Activated CD4-positive, alpha-beta memory T cell treated with anti-CD3 and anti-CD28 coated beads for 36 hours (primary cell): ENCODE data around the gene SHKBP1. TPM values are rescaled to one million over a fixed set of nuclear protein-coding genes. Genes with fewer than 3 reads are reported as not detected.
"Not testable (repeated sequence)": the region's sequence is repeated elsewhere in the genome, so short reads cannot be mapped to it uniquely, and the experiment has no call there.

ENCODE experiments used
- CTCF ChIA-PET: fragments of 350-600 bp; sonication (Branson Sonifier 250); formaldehyde crosslinking; loops from one replicate; lab custom pipeline; 2021; ENCODE audit warnings: antibody characterized with exemption, inconsistent platforms; lab: Charles Lee
- POLR2A ChIA-PET: fragments of 350-600 bp; sonication (Branson Sonifier 250); formaldehyde crosslinking; loops from one replicate; lab custom pipeline; 2021; ENCODE audit warnings: antibody characterized with exemption; lab: Charles Lee
- DNase-seq: peaks from one replicate; pipeline ENCODE4 v3.0.0-alpha.2; 2020
- H3K27ac Mint-ChIP-seq: one replicate; pipeline ENCODE4 v1.8.0; 2021; ENCODE audit warnings: mixed read lengths
- H3K27me3 Mint-ChIP-seq: one replicate; pipeline ENCODE4 v1.8.0; 2021; ENCODE audit warnings: mixed read lengths
- H3K36me3 Mint-ChIP-seq: one replicate; pipeline ENCODE4 v1.8.0; 2021; ENCODE audit warnings: mixed read lengths
- H3K4me1 Mint-ChIP-seq: one replicate; pipeline ENCODE4 v1.8.0; 2021; ENCODE audit warnings: low read depth, mixed read lengths
- H3K4me3 Mint-ChIP-seq: one replicate; pipeline ENCODE4 v1.8.0; 2021; ENCODE audit warnings: mild to moderate bottlenecking, mixed read lengths
- H3K9me3 Mint-ChIP-seq: one replicate; pipeline ENCODE4 v1.8.0; 2021; ENCODE audit warnings: mixed read lengths
- intact Hi-C: fragments of 100-400 bp; cut with micrococcal nuclease; formaldehyde crosslinking; loops from one replicate; pipeline ENCODE4 v1.15.1; 2023
- total RNA-seq, 2 experiments: library from RNA; stranded (reverse); gene quantifications; one replicate each; pipeline ENCODE4 v1.2.3, GENCODE V29; 2021

SHKBP1 gene
- total RNA-seq, 2 experiments from 2014 or later = 112 to 126 TPM

GRCh38 chr19:40560092-40560507 lies 16.6 kb upstream of the SHKBP1 start:
- peaks cover 22% of the 10 kb centered on the region for H3K27me3 Mint-ChIP-seq
- H3K4me1 Mint-ChIP-seq = no peaks in the 10 kb centered on the region
- H3K27ac Mint-ChIP-seq = no peak overlapping the region
- H3K36me3 Mint-ChIP-seq = no peaks in the 10 kb centered on the region
- H3K9me3 Mint-ChIP-seq = no peaks in the 10 kb centered on the region
- intact Hi-C loops = no loop called here
- DNase-seq = no peak
- ChIA-PET POLR2A (no interaction called here), CTCF (interaction anchor here (1.7 kb wide), 1 partner anchor 74 kb away, joined by 9 read pairs; no protein-coding TSS in a partner anchor)
- H3K4me3 Mint-ChIP-seq = no peak overlapping the region

DNA sequence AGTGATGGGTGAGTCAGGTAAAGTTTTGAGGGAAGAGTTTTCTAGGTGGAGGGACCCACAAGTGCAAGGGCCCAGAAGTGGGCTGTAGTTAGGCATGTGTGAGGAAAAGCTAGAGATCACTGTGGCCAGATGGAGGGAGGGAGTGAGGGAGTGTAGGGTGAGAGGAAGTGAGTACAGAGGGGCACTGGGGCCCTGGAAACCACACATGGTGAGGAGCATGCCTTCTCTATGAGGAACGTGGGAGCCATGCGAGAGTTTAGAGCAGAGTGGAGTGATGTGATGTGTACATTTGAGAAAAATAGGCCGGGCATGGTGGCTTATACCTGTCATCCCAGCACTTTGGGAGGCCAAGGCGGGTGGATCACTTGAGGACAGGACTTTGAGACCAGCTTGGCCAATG lies 14.7 kb upstream of the SHKBP1 start:
- H3K9me3 Mint-ChIP-seq = no peaks in the 10 kb centered on the region
- no peak for DNase-seq
- ChIA-PET CTCF (no interaction called here), POLR2A (no interaction called here)
- H3K36me3 Mint-ChIP-seq = no peaks in the 10 kb centered on the region
- intact Hi-C loops = no loop called here
- peaks cover 34% of the 10 kb centered on the region for H3K27me3 Mint-ChIP-seq
- H3K4me3 Mint-ChIP-seq = no peak overlapping the region
- H3K4me1 Mint-ChIP-seq = no peaks in the 10 kb centered on the region
- no peak overlapping the region for H3K27ac Mint-ChIP-seq

DNA sequence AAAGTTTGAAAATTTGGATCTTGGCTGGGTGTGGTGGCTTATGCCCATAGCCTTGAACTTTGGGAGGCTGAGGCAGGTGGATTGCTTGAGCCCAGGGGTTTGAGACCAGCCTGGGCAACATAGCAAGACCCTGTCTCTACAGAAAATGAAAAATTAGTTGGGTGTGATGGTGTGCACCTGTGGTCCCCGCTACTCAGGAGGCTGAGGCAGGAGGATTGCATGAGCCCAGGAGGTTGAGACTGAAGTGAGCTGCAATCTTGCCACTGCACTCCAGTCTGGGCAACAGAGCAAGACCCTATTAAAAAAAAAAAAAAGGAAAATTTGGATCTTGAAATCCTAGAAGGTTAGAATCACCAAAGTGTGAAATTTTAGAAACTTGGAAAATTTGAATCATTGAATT lies 12.1 kb upstream of the SHKBP1 start:
- intact Hi-C loops, H3K9me3 Mint-ChIP-seq, H3K36me3 Mint-ChIP-seq, H3K4me3 Mint-ChIP-seq, H3K27ac Mint-ChIP-seq, H3K4me1 Mint-ChIP-seq, DNase-seq, POLR2A ChIA-PET: not testable (repeated sequence)
- CTCF ChIA-PET = interaction anchor here (1.6 kb wide), 1 partner anchor 41 kb away, joined by 3 read pairs; no protein-coding TSS in a partner anchor
- H3K27me3 Mint-ChIP-seq = peaks cover 38% of the 10 kb centered on the region

DNA sequence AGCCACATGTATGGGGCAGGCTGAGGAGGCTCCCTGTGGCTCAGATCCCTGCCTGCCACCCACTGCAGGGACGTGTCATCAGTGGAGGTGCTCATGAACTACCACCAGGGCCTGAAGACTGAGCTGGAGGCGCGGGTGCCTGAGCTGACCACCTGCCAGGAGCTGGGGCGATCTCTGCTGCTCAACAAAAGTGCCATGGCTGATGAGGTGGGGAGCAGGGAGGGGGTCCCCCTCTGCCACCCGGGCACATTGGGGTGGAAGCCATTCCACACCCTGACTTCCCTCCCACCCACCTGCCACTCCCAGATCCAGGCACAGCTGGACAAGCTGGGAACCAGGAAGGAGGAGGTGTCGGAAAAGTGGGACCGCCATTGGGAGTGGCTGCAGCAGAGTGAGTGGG lies 11.3 kb upstream of the SHKBP1 start:
- CTCF ChIA-PET = interaction anchor here (1.6 kb wide), 1 partner anchor 42 kb away, joined by 3 read pairs; no protein-coding TSS in a partner anchor
- intact Hi-C loops = no loop called here

GRCh38 chr19:40565910-40566495 lies 10.7 kb upstream of the SHKBP1 start:
- intact Hi-C loops = no loop called here
- H3K4me3 Mint-ChIP-seq = no peak overlapping the region
- H3K36me3 Mint-ChIP-seq = no peaks in the 10 kb centered on the region
- DNase-seq = no peak
- H3K4me1 Mint-ChIP-seq = peaks cover 15% of the 10 kb centered on the region
- CTCF ChIA-PET = interaction anchor here (1.6 kb wide), 1 partner anchor 43 kb away, joined by 3 read pairs; no protein-coding TSS in a partner anchor
- H3K27me3 Mint-ChIP-seq = peaks cover 30% of the 10 kb centered on the region
- no peak overlapping the region for H3K27ac Mint-ChIP-seq
- POLR2A ChIA-PET = interaction anchor here (0.6 kb wide), 1 partner anchor 568 kb away, joined by 3 read pairs; no protein-coding TSS in a partner anchor
- no peaks in the 10 kb centered on the region for H3K9me3 Mint-ChIP-seq

More for the DNA sequence above, 11.3 kb upstream of the SHKBP1 start:
- POLR2A ChIA-PET = no interaction called here
- Mint-ChIP-seq H3K27me3 (peaks cover 34% of the 10 kb centered on the region), H3K4me1 (peaks cover 10% of the 10 kb centered on the region), H3K9me3 (no peaks in the 10 kb centered on the region), H3K4me3 (no peak overlapping the region), H3K27ac (no peak overlapping the region), H3K36me3 (no peaks in the 10 kb centered on the region)
- no peak for DNase-seq

GRCh38 chr19:40567040-40567749 lies 9.5 kb upstream of the SHKBP1 start:
- Mint-ChIP-seq H3K27ac (no peak overlapping the region), H3K9me3 (no peaks in the 10 kb centered on the region), H3K36me3 (no peaks in the 10 kb centered on the region), H3K27me3 (peaks cover 26% of the 10 kb centered on the region), H3K4me1 (peaks cover 16% of the 10 kb centered on the region), H3K4me3 (no peak overlapping the region)
- CTCF ChIA-PET = interaction anchor here (1.6 kb wide), 1 partner anchor 18 kb away, joined by 3 read pairs; no protein-coding TSS in a partner anchor
- intact Hi-C loops = no loop called here
- DNase-seq = no peak
- POLR2A ChIA-PET = no interaction called here

DNA sequence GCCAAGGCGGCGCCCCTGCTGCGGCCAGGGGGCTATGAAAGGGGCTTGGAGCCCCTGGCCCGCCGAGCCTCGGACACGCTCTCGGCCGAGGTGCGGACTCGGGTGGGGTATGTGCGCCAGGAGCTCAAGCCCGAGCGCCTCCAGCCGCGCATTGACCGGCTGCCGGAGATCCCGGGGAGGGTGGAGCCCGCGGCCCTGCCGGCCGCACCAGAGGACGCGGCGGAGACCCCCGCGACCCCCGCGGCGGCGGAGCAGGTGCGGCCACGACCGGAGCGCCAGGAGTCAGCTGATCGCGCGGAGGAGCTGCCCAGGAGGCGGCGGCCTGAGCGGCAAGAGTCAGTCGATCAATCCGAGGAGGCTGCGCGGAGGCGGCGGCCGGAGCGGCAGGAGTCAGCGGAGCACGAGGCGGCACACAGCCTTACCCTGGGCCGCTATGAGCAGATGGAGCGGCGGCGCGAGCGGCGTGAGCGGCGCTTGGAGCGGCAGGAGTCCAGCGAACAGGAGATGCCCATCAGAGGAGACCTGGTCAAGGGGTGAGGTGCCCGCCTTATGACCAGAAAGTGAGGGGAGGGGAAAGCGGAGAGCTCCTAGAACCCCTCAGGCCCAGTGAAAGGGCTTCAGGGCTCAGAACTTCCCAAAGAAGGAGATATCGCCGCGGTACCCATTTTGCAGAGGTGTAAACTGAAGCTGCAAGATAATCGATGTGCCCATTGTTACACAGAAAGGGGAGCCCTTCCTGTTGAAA lies 8.8 kb upstream of the SHKBP1 start:
- Mint-ChIP-seq H3K4me1 (peaks cover 16% of the 10 kb centered on the region), H3K36me3 (no peaks in the 10 kb centered on the region), H3K27me3 (peaks cover 26% of the 10 kb centered on the region), H3K4me3 (no peak overlapping the region), H3K27ac (no peak overlapping the region), H3K9me3 (no peaks in the 10 kb centered on the region)
- ChIA-PET POLR2A (no interaction called here), CTCF (interaction anchor here (0.9 to 1.6 kb wide), 3 partner anchors 19 to 67 kb away, joined by 3 read pairs; no protein-coding TSS in a partner anchor)
- DNase-seq = no peak
- intact Hi-C loops = no loop called here

- Mint-ChIP-seq H3K9me3 (no peaks in the 10 kb centered on the region), H3K27ac (peak overlapping the region; percentile 61), H3K27me3 (peaks cover 17% of the 10 kb centered on the region), H3K36me3 (no peaks in the 10 kb centered on the region), H3K4me3 (peak overlapping the region; percentile 67), H3K4me1 (peaks cover 16% of the 10 kb centered on the region)
- intact Hi-C loops = loop anchor here (1.0 to 2.0 kb wide), 2 partner anchors 44 to 126 kb away; partner anchors contain the start of gene SERTAD3
- ChIA-PET POLR2A (interaction anchor here (0.6 to 1.2 kb wide), 3 partner anchors 33 to 43 kb away, joined by 3 to 4 read pairs (median 4); no protein-coding TSS in a partner anchor), CTCF (interaction anchor here (0.6 to 2.7 kb wide), 9 partner anchors 21 to 150 kb away, joined by 3 to 17 read pairs (median 4); partner anchors contain the start of gene LTBP4)
- peak; percentile 98 for DNase-seq
Observed at GRCh38 chr19:40570313-40571004, 6.2 kb upstream of the SHKBP1 start.

DNA sequence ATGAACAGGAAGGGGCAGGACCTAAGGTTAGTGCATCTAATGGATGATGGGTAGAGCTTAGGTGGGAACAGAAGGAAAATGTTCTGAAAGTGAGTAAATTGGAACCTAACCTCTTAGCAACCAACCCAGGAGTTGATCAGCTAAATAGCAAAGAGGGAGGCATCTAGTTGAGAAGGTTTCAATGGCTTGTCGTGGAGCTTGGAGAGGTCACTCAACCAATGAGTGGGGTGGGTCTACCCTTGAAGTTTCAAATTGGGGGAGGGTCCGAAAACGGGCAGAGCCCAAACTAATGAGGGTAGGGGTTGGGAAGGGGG lies 5.7 kb upstream of the SHKBP1 start:
- H3K27ac Mint-ChIP-seq = peak overlapping the region; percentile 61
- intact Hi-C loops = loop anchor here (2.0 kb wide), 1 partner anchor 44 kb away; no protein-coding TSS in a partner anchor
- no peaks in the 10 kb centered on the region for H3K36me3 Mint-ChIP-seq
- peaks cover 15% of the 10 kb centered on the region for H3K27me3 Mint-ChIP-seq
- no peak for DNase-seq
- ChIA-PET CTCF (interaction anchor here (0.7 to 2.7 kb wide), 8 partner anchors 22 to 150 kb away, joined by 3 to 17 read pairs (median 4); partner anchors contain the start of gene LTBP4), POLR2A (interaction anchor here (0.6 to 1.2 kb wide), 2 partner anchors 33 to 35 kb away, joined by 3 to 4 read pairs; no protein-coding TSS in a partner anchor)
- peak overlapping the region; percentile 63 for H3K4me3 Mint-ChIP-seq
- peaks cover 17% of the 10 kb centered on the region for H3K4me1 Mint-ChIP-seq
- H3K9me3 Mint-ChIP-seq = no peaks in the 10 kb centered on the region

DNA sequence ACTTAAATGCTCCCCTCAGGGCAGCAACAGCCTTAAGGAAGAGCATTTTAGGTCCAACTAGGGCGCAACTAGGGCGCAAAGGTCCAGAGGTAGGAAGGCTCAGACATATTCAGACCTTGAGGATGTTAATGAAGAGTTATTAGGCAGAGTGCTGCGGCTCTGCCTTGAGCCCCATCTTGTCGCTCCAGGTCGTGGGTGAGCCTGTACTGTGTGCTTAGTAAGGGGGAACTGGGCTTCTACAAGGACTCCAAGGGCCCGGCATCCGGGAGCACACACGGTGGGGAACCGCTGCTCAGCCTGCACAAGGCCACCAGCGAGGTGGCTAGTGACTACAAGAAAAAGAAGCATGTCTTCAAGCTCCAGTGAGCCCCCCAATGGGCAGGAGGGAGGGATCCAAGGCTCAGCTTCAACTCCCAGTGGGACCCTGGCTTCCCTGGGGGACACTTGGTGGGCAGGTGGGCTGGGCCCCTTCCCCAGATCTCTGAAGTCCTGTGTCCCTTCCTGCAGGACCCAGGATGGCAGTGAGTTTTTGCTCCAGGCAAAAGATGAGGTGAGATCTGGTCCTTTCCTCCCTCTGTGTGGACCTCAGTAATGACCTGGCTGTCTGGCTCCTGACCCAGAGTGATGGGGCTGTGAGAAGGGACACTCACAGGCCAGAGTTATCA lies 4.7 kb upstream of the SHKBP1 start:
- H3K4me3 Mint-ChIP-seq = no peak overlapping the region
- ChIA-PET POLR2A (no interaction called here), CTCF (interaction anchor here (1.7 kb wide), 1 partner anchor 63 kb away, joined by 11 read pairs; no protein-coding TSS in a partner anchor)
- no peak for DNase-seq
- H3K9me3 Mint-ChIP-seq = no peaks in the 10 kb centered on the region
- no peak overlapping the region for H3K27ac Mint-ChIP-seq
- H3K27me3 Mint-ChIP-seq = peaks cover 8% of the 10 kb centered on the region
- H3K4me1 Mint-ChIP-seq = peaks cover 18% of the 10 kb centered on the region
- no peaks in the 10 kb centered on the region for H3K36me3 Mint-ChIP-seq
- intact Hi-C loops = loop anchor here (2.0 kb wide), 1 partner anchor 43 kb away; no protein-coding TSS in a partner anchor

DNA sequence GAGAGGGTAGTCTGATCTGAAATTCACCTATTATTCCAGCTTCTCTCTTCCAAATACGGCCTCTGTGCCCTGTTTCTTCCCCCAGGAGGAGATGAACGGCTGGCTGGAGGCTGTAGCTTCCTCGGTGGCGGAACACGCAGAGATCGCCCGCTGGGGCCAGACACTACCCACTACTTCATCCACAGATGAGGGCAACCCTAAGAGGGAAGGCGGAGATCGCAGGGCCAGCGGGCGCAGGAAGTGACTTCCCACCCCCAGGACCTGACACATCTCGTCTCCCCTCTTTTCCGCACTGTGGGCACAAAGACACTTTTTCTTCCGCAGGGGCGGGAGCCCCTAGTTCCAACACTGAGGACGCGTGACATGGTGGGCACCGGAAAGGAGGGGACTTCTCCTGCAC lies 1.3 kb upstream of the SHKBP1 start:
- POLR2A ChIA-PET = no interaction called here
- Mint-ChIP-seq H3K27me3 (no peaks in the 10 kb centered on the region), H3K9me3 (no peaks in the 10 kb centered on the region), H3K36me3 (peaks cover 10% of the 10 kb centered on the region), H3K27ac (no peak overlapping the region), H3K4me1 (peaks cover 22% of the 10 kb centered on the region), H3K4me3 (peak overlapping the region; percentile 18)
- intact Hi-C loops = no loop called here
- CTCF ChIA-PET = no interaction called here
- DNase-seq = no peak
